Nephron (organoid): Measurements from ENCODE around the gene USP14.

ENCODE experiments used
- H3K27ac Mint-ChIP-seq, 3 experiments: 2 replicates each; pipeline ENCODE4 v1.8.0; 2020; ENCODE audit warnings: mixed read lengths in 3 of 3, mild to moderate bottlenecking in 2 of 3, moderate library complexity in 1 of 3
- H3K27me3 Mint-ChIP-seq: 2 replicates; pipeline ENCODE4 v1.8.0; 2021; ENCODE audit warnings: low read depth, mild to moderate bottlenecking, moderate library complexity, mixed read lengths
- H3K36me3 Mint-ChIP-seq: 2 replicates; pipeline ENCODE4 v1.8.0; 2020; ENCODE audit warnings: low read depth, mixed read lengths
- H3K4me1 Mint-ChIP-seq: 2 replicates; pipeline ENCODE4 v1.8.0; 2020; ENCODE audit warnings: mixed read lengths
- H3K4me3 Mint-ChIP-seq, 3 experiments: 2 replicates each; pipeline ENCODE4 v1.8.0; 2020; ENCODE audit warnings: mild to moderate bottlenecking in 3 of 3, mixed read lengths in 3 of 3, moderate library complexity in 2 of 3
- H3K9me3 Mint-ChIP-seq: 2 replicates; pipeline ENCODE4 v1.8.0; 2020; ENCODE audit warnings: mixed read lengths
- TF ChIP-seq, protein P1 (sequence below), 3 experiments: fragments of 200-600 bp; sonication (generic); IDR thresholded peaks; one replicate each; pipeline ENCODE4 v1.5.0; 2021; ENCODE audit warnings: antibody characterized with exemption in 3 of 3; ENCODE audit not compliant: unreplicated experiment in 3 of 3

Gene USP14

GRCh38 chr18:154151-154550 lies 4.2 kb upstream of the USP14 start:
- no peaks in the 10 kb centered on the region for H3K4me1 Mint-ChIP-seq
- no peak overlapping the region for H3K27ac Mint-ChIP-seq
- TF ChIP-seq, protein P1, sequence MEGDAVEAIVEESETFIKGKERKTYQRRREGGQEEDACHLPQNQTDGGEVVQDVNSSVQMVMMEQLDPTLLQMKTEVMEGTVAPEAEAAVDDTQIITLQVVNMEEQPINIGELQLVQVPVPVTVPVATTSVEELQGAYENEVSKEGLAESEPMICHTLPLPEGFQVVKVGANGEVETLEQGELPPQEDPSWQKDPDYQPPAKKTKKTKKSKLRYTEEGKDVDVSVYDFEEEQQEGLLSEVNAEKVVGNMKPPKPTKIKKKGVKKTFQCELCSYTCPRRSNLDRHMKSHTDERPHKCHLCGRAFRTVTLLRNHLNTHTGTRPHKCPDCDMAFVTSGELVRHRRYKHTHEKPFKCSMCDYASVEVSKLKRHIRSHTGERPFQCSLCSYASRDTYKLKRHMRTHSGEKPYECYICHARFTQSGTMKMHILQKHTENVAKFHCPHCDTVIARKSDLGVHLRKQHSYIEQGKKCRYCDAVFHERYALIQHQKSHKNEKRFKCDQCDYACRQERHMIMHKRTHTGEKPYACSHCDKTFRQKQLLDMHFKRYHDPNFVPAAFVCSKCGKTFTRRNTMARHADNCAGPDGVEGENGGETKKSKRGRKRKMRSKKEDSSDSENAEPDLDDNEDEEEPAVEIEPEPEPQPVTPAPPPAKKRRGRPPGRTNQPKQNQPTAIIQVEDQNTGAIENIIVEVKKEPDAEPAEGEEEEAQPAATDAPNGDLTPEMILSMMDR (IDR thresholded peaks at IDR 0.05; ENCODE audit: unreplicated experiment in 3 of 3) = no peak
- no peak overlapping the region for H3K4me3 Mint-ChIP-seq
- H3K27me3 Mint-ChIP-seq = peaks cover 10% of the 10 kb centered on the region
- H3K9me3 Mint-ChIP-seq = no peaks in the 10 kb centered on the region
- H3K36me3 Mint-ChIP-seq = no peaks in the 10 kb centered on the region

- H3K27ac Mint-ChIP-seq = no peak overlapping the region
- H3K4me3 Mint-ChIP-seq = no peak overlapping the region
- no peaks in the 10 kb centered on the region for H3K9me3 Mint-ChIP-seq
- TF ChIP-seq, protein P1 (IDR thresholded peaks at IDR 0.05; ENCODE audit: unreplicated experiment in 3 of 3) = no peak
- peaks cover 10% of the 10 kb centered on the region for H3K4me1 Mint-ChIP-seq
- H3K27me3 Mint-ChIP-seq = peaks cover 3% of the 10 kb centered on the region
- H3K36me3 Mint-ChIP-seq = no peaks in the 10 kb centered on the region
Observed at GRCh38 chr18:155688-156087, 2.7 kb upstream of the USP14 start.

- Mint-ChIP-seq H3K27ac (no peak overlapping the region), H3K4me3 (peak overlapping the region; percentile 43 to 75 (median 74)), H3K4me1 (peaks cover 19% of the 10 kb centered on the region), H3K27me3 (peaks cover 3% of the 10 kb centered on the region), H3K9me3 (no peaks in the 10 kb centered on the region), H3K36me3 (peaks cover 6% of the 10 kb centered on the region)
- TF ChIP-seq, protein P1 (IDR thresholded peaks at IDR 0.05; ENCODE audit: unreplicated experiment in 3 of 3) = no peak
Observed at GRCh38 chr18:156514-157230, 1.7 kb upstream of the USP14 start.

DNA sequence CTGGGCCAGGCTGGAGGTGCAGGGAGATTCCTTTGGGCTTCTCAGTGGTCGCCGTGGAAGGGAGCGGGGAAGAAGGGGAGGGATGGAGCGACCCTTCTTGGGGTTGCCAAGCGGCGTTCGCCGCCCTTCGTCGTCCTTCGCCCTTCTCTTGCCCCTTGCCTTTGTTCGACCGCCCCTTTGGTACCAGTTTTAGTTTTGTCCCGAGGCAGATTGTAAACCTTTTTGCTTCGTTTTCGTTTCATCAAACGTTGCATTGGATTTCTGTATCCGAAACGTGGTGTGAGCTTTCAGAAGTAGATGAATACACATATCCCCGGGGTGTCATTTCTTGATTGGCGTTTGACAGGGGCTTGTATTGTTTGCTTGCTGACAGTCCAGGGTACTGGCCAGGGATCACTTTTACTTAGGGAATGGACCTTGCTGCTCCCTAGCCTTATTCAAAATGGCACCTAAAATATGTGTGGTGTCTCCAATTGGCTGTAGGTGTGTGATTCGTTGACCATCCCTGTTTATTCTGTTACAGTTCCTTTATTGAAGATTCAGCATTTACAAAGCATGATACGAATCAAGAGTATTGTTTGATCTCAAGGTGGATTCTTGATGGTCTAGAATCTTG lies 788 bp downstream of the USP14 start:
- peaks cover 3% of the 10 kb centered on the region for H3K27me3 Mint-ChIP-seq
- H3K36me3 Mint-ChIP-seq = peaks cover 19% of the 10 kb centered on the region
- peak overlapping the region; percentile 94 to 99 (median 94) for H3K4me3 Mint-ChIP-seq
- no peaks in the 10 kb centered on the region for H3K9me3 Mint-ChIP-seq
- peaks cover 19% of the 10 kb centered on the region for H3K4me1 Mint-ChIP-seq
- H3K27ac Mint-ChIP-seq = peak overlapping the region; percentile 74 to 94 (median 90)
- TF ChIP-seq, protein P1 (IDR thresholded peaks at IDR 0.05; ENCODE audit: unreplicated experiment in 3 of 3) = no peak

GRCh38 chr18:159933-160332 lies 1.6 kb downstream of the USP14 start:
- no peak overlapping the region for H3K27ac Mint-ChIP-seq
- H3K4me3 Mint-ChIP-seq = peak overlapping the region; percentile 94 to 99 (median 94)
- H3K9me3 Mint-ChIP-seq = no peaks in the 10 kb centered on the region
- peaks cover 19% of the 10 kb centered on the region for H3K4me1 Mint-ChIP-seq
- peaks cover 3% of the 10 kb centered on the region for H3K27me3 Mint-ChIP-seq
- H3K36me3 Mint-ChIP-seq = peaks cover 26% of the 10 kb centered on the region
- TF ChIP-seq, protein P1 (IDR thresholded peaks at IDR 0.05; ENCODE audit: unreplicated experiment in 3 of 3) = no peak
